GM18517 (cell line): ENCODE results near the gene SLU7.

Source experiments
- ATAC-seq: cut with Tn5 transposase; IDR thresholded peaks from one replicate; pipeline ENCODE4 v1.9.1; 2021; ENCODE audit warnings: mild to moderate bottlenecking, moderate library complexity; ENCODE audit not compliant: unreplicated experiment

SLU7 gene

GRCh38 chr5:160418561-160419457, at the start of gene SLU7:
Gene SLU7 (minus strand): TSS chr5:160419081. CDS start chr5:160415294, 3,787 bp downstream.
- ATAC-seq = peak; percentile 54

- ATAC-seq = no peak
These were observed 49.6 kb upstream of the SLU7 start for GRCh38 chr5:160468363-160468975.

GRCh38 chr5:160467555-160468362, 48.9 kb upstream of the SLU7 start:
- ATAC-seq = peak; percentile 92

- no peak for ATAC-seq
These were observed 48.1 kb upstream of the SLU7 start for GRCh38 chr5:160466889-160467554.

GRCh38 chr5:160466116-160466515, 47.2 kb upstream of the SLU7 start:
- no peak for ATAC-seq

GRCh38 chr5:160464466-160464797, 45.6 kb upstream of the SLU7 start:
- ATAC-seq = no peak

GRCh38 chr5:160463740-160464465, 45.0 kb upstream of the SLU7 start:
- ATAC-seq = no peak

- no peak for ATAC-seq
These were observed 44.3 kb upstream of the SLU7 start for GRCh38 chr5:160463227-160463626.

- peak; percentile 24 for ATAC-seq
These were observed 43.3 kb upstream of the SLU7 start for GRCh38 chr5:160462167-160462566.

- ATAC-seq = no peak
These were observed 42.5 kb upstream of the SLU7 start for GRCh38 chr5:160461378-160461777.

GRCh38 chr5:160460377-160461049, 41.6 kb upstream of the SLU7 start:
- no peak for ATAC-seq

GRCh38 chr5:160458806-160459800, 40.2 kb upstream of the SLU7 start:
- ATAC-seq = peak; percentile 88

GRCh38 chr5:160457252-160457651, 38.4 kb upstream of the SLU7 start:
- no peak for ATAC-seq

GRCh38 chr5:160456480-160457177, 37.7 kb upstream of the SLU7 start:
- no peak for ATAC-seq

GRCh38 chr5:160455600-160455999, 36.7 kb upstream of the SLU7 start:
- no peak for ATAC-seq

- no peak for ATAC-seq
These were observed 34.9 kb upstream of the SLU7 start for GRCh38 chr5:160453751-160454150.

GRCh38 chr5:160452795-160453194, 33.9 kb upstream of the SLU7 start:
- ATAC-seq = no peak

- no peak for ATAC-seq
These were observed 33.2 kb upstream of the SLU7 start for GRCh38 chr5:160452036-160452435.
